NOMO-1 (cell line): ENCODE data around the gene DNASE1L1.

Experiments used
- DNase-seq, 2 experiments: peaks; one replicate each; lab custom pipeline; 2025; ENCODE audit not compliant: unreplicated experiment in 2 of 2; lab: John Stamatoyannopoulos, UW

The DNASE1L1 gene

DNA sequence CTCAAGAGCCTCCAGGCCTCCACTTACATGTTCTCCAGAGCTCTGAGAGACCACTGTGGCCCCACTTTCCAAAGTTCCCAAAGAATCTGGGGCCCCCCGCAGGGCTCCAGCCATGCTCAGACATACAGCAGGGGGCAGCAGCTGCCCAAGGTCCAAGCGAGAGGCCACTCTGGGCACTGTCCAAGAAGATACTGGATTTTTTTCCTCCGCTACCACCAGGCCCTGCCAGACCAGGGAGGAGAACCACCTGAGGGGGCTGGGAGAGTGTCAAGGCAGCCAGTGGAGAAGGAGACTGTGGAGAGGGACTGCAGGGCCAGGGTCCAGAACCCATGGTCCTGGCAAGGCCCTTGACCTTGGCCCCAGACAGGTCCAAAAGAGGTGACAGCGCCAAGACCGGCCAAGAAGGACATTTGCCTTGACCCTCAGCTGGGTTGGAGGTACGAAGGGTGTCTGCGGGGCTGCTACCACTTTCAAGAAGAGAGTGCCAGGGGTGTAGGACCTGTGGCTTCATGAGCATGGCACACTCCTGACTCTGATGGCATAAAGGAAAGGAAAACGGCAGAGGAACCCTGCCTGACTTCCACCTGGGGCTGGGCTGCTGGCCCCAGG is 24.7 kb downstream of the DNASE1L1 start:
- DNase-seq, result no peak

DNA sequence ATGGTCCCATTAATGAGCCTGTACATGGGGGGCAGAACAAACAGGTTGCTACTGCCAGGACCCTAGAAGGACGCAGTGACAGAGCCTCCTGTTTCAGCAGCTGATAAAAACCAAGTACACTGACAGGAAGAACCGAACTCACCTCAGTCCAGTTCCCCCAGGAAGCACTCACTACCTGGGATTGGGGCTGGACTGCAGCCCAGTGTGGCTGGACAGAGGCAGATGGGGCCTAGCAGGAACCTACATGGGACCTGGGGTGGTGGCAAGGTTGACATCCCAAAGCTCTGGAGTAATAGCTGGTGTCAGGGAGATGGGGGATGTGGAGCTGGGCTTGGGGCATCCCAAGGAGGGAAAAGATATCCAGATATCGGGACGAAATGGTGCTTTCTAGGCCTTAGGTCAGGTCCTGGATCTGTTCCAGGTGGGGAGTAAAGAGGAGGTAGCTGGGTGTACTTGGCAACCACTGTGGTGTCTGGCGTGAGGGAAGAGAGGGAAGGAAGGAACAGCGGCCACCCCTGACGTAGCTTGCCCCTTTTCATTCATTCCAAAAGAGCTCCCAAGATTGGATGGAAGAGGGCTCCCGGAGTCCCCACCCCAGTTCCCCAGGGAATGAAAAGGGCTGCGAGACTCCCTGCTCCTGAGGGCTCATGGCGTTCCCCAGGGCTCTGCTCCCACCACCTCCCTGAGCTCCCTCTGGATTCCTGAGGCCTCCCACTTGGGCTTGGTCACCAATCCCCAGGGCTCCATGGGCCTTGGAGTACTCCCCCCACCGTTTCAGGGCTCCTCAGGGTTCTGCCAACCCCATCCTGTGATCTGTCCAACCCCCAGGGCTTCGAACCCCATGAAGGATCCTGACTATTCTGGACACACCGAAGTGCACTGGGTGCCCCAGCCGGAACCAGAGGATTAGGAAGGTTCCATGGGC is 25.4 kb downstream of the DNASE1L1 start:
- no peak for DNase-seq

DNA sequence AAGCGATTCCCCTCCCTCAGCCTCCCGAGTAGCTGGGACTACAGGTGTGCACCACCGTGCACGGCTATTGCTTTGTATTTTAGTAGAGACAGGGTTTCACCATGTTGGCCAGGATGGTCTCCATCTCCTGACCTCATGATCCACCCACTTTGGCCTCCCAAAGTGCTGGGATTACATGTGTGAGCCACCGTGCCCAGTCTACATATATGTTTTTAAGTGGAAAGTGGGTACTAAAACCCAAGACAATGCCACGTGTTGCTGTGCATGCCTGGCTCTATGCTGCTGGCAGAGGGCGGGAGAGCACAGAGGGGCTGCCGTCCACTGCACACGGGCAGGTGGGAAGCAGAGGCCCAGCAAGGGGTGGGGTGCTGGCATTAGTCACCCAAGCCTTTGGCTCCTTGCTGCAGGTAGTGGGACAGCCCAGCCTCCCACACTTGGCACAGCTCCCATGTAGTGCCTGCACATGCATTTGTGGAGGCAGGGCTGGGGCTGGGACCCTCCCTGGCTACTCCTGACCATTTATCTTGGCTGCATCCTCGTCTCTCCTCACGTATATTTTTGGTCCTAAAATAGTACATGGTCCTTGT is 26.5 kb downstream of the DNASE1L1 start:
- DNase-seq, result no peak

DNA sequence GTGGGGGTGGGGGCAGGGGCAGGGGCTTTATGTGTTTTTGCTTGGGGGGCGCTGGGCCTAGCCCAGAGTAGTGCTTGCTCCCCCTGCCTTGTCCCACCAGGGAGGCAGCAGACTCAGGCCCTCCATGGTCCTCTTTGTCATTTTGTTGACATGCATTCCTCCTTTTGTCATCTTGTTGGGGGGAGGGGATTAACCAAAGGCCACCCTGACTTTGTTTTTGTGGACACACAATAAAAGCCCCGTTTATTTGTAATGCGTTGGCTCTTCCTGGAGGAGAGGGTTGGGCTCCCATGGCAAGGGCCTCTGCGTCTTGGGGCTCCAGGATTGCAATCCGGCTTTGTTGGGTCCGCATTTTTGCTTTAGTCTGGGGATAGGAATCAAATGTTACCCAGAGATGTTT is 27.8 kb downstream of the DNASE1L1 start:
- DNase-seq, result no peak

DNA sequence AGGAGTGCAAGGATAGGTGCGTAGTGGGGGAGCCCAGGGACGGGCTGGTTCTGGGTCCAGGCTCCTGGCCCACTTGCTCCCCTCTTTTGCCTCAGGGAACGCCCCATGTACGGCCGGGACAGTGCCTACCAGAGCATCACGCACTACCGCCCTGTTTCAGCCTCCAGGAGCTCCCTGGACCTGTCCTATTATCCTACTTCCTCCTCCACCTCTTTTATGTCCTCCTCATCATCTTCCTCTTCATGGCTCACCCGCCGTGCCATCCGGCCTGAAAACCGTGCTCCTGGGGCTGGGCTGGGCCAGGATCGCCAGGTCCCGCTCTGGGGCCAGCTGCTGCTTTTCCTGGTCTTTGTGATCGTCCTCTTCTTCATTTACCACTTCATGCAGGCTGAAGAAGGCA is 28.3 kb downstream of the DNASE1L1 start:
- no peak for DNase-seq

DNA sequence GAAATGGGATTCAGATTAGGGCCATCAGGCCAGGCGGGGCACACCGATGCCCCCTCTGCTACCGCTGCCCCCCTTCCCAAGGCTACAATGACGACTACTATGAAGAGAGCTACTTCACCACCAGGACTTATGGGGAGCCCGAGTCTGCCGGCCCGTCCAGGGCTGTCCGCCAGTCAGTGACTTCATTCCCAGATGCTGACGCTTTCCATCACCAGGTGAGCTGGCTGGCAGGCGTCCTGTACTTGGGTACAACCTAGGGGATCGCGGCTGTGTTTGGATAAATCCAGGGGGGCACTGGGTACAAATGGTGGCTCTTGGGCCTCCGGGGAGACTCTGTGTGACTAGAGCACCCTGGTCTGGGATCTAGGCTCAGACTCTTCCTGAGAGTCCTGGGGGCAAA is 28.9 kb downstream of the DNASE1L1 start:
- DNase-seq, result no peak

DNA sequence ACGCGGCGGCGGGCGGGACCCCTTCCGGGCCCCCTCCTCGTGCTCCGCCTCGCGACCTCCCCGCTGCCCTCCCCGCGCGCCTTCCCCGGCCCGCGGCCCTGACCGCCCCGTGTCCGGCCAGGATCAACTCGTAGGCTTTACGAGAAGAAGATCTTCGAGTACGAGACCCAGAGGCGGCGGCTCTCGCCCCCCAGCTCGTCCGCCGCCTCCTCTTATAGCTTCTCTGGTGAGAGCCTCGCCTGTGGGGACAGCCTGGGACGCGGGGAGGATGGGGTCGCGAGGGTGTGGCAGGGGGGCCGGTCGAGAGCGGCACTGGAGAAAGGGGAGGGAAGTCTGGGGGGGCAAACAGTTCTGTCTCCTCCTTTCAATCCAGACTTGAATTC is 29.5 kb downstream of the DNASE1L1 start:
- no peak for DNase-seq

DNA sequence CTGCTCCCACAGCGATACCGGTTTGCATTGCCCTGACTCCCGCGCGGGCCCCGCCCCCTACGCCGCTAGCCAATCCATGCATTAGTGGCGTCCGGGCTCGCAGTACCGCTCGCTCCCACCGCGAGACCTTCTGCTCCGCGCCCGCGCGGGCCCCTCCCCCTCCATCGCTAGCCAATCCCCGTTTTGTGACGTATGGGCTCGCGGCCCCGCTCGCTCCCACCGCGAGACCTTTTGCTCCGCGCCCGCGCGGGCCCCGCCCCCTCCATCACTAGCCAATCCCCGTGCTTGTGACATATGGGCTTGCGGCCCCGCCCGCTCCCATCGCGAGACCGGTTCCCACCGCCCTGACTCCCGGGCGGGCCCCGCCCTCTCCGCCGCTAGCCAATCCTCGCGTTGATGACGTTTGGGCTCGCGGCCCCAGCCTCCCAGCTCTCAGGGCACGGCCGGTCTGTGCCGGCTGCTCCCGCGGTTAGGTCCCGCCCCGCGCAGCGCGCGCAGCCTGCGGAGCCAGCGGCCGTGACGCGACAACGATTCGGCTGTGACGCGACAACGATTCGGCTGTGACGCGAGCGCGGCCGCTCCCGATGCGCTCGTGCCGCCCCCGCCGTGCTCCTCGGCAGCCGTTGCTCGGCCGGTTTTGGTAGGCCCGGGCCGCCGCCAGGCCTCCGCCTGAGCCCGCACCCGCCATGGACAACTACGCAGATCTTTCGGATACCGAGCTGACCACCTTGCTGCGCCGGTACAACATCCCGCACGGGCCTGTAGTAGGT is 30.1 kb downstream of the DNASE1L1 start, which contains the start of gene EMD:
EMD (plus strand) TSS at position 497 of the 770 bp plus-strand sequence; CDS start at position 687, 190 bp downstream.
- peak; percentile 97 to 99 for DNase-seq

DNA sequence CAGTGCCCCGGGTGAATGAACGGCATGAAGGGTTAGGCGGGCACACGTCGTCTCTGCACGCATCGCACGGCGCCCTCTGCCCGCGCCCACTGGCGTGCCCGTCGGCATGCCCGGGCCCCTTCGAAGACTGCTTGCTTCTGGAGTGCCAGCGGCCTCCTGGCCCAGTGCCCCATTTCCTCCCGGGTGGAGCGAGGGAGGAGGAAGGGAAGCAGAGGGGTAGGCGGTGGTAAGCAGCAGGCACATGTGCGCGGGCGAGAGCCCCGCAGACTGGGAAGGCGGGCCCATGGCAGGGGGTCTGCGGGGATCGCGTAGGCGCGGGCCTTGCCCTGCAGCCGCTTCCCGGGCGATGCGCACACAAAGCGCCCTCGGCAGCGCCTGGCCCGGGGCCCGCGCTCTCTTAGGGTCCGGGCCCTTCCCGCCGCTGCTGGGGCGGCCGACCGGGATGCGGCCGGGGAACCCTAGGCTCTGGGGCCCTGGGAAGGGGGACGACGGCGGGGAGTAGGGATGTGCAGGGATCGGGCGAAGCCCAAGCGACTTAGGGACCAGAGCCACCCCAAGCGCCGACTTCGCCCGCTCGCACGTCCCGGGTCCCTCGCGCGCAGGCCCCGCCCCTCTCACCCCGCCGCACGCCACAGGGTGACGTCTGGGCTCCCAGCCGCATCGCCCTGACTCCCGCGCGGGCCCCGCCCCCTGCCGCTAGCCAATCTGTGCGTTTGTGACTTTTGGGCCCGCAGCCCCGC is 30.8 kb downstream of the DNASE1L1 start:
- no peak for DNase-seq

DNA sequence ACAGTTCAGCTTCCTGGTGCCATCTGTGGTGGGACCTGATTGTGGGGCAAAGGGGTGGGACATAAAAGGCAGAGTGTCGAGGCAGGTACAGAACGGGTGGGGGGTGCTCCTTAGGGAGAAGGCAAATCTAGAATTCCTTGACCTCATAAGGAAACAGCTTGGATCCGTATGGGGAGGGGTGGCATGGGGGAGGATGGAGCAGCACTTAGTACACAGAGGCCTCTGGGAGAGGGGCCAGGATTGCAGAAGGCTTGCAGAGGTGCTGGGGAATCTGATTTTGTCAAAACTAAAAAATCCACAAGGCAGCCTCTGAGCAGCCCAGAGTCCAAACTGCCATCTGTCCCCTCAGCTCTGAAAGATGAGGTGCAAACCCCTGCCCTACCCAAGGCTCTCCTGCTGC is 32.3 kb downstream of the DNASE1L1 start:
- DNase-seq, result no peak

DNA sequence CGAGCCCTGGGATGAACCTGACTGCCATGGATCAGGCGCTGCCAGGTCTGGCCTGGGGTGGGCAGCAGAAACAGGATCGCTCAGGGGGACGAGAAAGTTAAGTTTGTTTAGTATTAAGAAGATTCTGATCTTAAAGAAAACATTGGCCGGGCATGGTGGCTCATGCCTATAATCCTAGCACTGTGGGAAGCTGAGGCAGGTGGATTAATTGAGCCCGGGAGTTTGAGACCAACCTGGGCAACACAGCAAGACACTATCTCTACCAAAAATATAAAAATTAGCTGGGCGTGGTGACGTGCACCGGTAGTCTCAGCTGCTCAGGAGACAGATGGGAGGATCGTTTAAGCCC is 33.9 kb downstream of the DNASE1L1 start:
- DNase-seq, result no peak

DNA sequence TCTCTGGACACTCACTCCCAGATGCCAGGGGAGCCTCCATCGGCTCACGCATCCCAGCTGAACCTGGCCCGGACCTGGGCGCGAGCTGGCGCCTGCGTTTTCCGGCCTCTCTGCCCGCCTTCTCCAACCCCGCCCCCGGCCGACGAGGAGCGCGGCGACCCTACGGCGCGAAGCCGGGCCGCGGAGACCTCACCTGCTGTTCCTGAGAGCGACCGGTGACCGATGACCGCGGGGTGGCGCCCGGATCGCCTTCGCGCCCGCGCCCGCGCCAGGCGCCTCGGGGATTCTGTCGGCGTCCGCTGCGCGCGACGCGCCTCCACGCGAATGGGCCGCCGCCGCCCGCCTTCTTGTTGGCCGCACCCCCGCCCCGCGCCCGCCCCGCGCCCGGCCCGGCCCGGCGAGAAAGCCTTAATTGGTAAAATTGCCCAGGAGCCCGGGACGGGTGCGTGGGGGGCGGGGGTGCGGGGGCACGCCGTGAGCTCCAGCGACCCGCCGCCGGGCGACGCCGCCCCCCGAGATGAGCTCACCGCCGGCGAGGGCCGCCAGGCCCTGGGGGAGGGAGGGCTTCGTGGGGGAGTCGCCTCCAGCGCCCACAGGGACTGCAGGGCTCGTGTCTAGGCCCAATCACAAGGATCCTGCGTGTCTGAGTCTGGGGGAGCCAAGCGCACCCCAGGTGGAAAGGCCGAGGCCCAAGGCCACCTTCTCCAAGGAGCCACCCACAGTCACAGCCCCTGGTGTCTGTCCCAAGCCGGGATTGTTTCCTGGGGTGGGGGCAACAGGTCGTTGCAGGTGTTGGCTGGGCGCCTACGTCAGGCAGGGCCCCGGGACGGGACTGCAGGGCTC is 34.5 kb downstream of the DNASE1L1 start, which contains the start of gene FLNA:
FLNA (minus strand) TSS at position 322 of the 843 bp plus-strand sequence. CDS start 3,389 bp downstream, outside the sequence.
- no peak for DNase-seq

DNA sequence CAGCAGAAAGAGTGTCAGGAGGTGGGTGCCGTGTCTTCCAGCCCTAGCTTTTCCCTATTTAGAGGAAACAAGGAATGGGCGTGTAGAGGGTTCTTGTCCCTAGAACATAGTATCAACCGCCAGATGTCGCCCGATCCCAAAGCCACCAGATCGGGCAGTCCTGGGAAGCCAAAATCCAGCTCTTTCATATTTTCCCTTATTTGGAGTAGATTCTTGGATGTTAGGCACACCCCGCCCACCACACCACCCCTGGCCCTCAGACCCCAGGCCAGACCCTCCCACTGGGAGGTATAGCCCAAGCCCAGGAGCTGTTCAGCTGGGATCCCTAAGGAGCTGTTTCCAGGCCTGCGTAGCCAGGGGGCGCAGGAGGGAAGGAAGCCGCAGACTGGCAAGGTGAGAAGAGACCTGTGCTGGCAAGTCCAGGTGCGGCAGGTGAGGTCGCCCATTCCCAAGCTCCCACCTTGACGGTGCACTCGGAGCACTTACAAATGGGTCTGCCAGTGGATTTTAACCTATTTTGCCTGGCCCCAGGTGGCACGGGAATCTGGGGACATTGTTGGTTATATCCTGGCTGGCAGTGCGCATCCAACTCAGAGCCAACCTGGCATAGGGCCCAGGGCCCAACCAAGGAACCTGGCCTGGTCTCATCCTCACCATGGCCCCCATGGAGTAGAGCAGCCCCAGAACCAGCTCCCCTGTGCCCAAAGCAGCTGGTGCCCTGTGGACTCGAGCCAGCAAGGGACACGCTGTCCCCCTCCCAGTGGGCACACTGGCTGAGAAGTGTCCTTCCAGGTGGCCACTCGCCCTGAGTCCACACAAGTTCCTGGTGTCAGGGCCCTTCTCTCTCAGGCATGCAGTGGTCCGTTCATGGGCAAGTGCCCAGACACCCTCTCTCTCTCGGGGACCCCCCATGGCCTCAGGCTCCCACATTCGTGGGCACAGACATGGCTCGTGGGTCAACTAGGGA is 35.4 kb downstream of the DNASE1L1 start:
- DNase-seq, result no peak

DNA sequence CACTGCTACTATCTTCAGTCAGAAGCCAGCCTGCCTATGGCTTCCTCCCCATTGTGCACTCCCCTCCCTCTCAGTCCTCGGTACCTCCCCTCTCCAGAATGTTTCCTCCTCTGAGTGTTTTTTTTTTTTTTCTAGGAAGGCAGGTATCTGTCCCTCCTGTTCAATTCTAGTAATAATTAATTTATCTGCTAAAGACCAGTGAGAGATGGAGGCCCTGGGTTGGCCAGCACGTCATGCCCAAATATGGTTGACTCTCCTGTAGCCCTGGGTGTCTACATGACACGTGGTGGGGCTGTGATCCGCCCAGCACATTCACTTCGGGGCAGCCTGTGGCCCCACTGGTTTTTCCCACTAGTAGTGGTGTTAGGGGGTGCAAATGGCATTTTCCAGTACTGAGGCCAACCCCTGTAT is 36.4 kb downstream of the DNASE1L1 start:
- no peak for DNase-seq

DNA sequence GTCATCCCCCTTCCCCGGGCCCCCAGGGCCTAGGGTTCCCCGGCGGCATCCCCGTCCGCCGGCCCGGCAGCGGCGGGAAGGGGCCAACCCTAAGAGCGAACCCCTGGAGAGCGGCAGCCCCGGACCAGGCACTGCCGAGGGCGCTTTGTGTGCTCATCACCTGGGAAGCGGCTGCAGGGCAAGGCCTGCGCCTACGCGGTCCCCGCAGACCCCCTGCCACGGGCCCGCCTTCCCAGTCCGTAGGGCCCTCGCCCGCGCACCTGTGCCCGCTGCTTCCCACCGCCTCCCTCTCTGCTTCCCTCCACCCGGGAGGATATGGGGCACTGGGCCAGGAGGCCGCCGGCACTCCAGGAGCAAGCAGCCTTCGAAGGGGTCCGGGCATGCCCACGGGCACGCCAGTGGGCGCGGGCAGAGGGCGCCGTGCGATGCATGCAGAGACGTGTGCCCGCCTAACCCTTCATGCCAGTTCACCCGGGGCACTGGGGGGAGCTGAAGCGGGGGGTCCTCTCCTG is 37.2 kb downstream of the DNASE1L1 start:
- DNase-seq, result no peak

DNA sequence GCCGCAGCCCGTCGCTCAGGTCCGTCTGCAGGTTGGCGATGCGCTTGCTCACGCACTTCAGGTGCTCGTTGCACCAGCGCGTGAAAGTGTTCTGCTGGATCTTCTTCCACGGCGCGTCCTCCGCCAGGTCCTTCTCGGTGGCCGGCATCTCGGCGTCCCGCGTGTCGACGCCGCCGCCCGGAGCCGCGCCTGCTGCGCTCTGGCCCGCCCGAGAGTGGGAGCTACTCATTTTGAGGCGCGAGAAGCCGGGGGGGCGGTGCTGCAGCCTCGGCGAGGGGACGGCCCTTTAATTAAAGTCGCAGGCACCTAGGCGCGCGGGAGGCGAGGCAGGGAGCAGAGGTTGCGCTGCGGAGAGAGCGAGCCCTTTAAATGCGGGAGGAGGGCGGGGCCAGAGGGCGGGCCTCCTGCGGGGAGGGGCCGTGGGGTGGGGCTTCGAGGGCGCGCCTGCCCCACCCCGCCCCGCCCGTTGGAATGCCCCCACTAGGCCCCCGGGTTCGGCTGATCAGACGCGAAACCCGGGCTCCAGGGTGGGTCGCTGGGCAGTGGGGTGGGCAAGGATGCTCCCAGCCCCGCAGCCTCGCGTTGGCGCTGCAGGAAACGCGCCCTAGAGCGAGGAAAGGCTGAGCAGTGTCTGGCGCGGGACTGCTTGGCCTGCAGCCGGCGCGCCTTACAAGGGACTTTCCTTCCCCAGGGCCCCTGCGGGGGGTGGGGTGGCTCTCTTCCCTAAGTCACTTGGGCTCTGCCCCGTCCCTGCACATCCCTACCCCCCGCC is 37.9 kb downstream of the DNASE1L1 start:
- peak; percentile 75 to 82 for DNase-seq

DNA sequence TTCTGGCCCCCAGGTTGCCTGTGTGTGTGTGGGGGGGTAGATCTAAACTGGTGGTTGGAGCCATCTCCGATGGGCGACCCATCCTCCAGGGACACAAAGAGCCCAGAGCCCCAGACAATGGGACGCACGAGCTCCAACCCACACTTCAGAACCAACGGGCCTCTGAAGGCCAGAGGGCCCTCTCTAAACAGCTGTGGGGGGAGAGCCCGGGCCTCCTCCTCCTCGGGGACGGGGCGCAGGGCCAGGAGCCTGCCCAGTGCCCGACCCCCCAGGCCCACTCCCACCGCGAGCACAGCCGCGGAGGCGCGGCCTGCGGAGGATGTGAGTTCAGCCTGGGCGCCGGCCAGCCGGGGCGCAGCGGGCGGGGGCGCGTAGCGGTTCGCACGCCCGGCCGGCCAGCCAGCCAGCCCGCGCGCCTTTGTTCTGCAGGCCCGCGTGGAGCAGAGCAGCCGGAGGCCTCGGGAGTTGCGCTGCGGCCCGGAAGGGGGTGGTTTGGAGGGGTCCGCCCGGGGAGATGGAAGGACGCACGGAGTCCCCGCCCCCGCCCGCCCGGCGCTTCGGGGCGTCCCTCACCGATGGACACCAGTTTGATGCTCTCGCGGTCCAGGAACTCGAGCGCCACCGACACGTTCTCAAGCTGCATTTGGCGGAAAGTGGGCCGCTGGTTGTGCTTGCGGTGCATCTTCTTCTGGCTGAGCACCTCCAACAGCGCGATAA is 38.6 kb downstream of the DNASE1L1 start:
- DNase-seq, result no peak
